Gastroesophageal sphincter (tissue), 4 donors: ENCODE data around the gene RAB28. TPM values are rescaled to one million over a fixed set of nuclear protein-coding genes. Genes with fewer than 3 reads are reported as not detected.

Source experiments
- ATAC-seq: fragments of 150-250 bp; one replicate; pipeline ENCODE4 v1.9.1; 2016; ENCODE audit warnings: mild to moderate bottlenecking, moderate library complexity
- H3K27ac ChIP-seq, 4 donors: fragments of 200-600 bp; sonication (generic) in 3 of 4; 1 replicate in 3 of 4; 2 replicates in 1 of 4; pipeline ENCODE4 v1.5.1; 2016 to 2019
- H3K27me3 ChIP-seq: fragments of 200-600 bp; sonication (generic); one replicate; pipeline ENCODE4 v1.5.1; 2019
- H3K36me3 ChIP-seq, 2 donors: fragments of 200-600 bp; sonication (generic); one replicate each; pipeline ENCODE4 v1.5.1; 2019; ENCODE audit warnings: control low read depth in 1 of 2
- H3K4me1 ChIP-seq, 3 donors: fragments of 200-600 bp; sonication (generic); 1 replicate in 2 of 3; 2 replicates in 1 of 3; pipeline ENCODE4 v1.5.1; 2016 to 2019; ENCODE audit warnings: control low read depth in 2 of 3
- H3K4me3 ChIP-seq, 2 donors: fragments of 200-600 bp; sonication (generic); one replicate each; pipeline ENCODE4 v1.5.1; 2019; ENCODE audit warnings: mild to moderate bottlenecking in 1 of 2, moderate library complexity in 1 of 2
- H3K9me3 ChIP-seq, 3 donors: fragments of 200-600 bp; sonication (generic); one replicate each; pipeline ENCODE4 v1.5.1; 2017 to 2019; ENCODE audit warnings: control low read depth in 2 of 3
- CTCF ChIP-seq, 4 experiments: fragments of 200-600 bp in 2 of 4; fragments of 450-650 bp in 2 of 4; sonication (generic) in 1 of 4; IDR thresholded peaks; one replicate each; pipeline ENCODE4 v1.5.1; 2017 to 2019; ENCODE audit warnings: antibody characterized with exemption in 4 of 4, mild to moderate bottlenecking in 2 of 4, moderate library complexity in 2 of 4
- EP300 ChIP-seq: sonication (generic); formaldehyde crosslinking; IDR thresholded peaks from one replicate; pipeline ENCODE4 v1.6.1; 2017; ENCODE audit warnings: antibody characterized with exemption, mild to moderate bottlenecking
- POLR2A ChIP-seq, 2 donors: fragments of 450-650 bp; IDR thresholded peaks; one replicate each; pipeline ENCODE4 v1.6.1; 2017; ENCODE audit warnings: antibody characterized with exemption in 2 of 2, mild to moderate bottlenecking in 2 of 2, moderate library complexity in 1 of 2
- POLR2AphosphoS5 ChIP-seq: sonication (generic); formaldehyde crosslinking; IDR thresholded peaks from one replicate; pipeline ENCODE4 v1.6.1; 2017; ENCODE audit warnings: antibody characterized with exemption
- WGBS, 2 donors: methylation state at CpG; one replicate each; pipeline ENCODE4 v1.1.5; 2018; ENCODE audit warnings: low coverage in 1 of 2; 5-methylcytosine and 5-hydroxymethylcytosine counted together
- total RNA-seq, 4 donors: library from RNA; depleted of rRNA; stranded (reverse); fragments of >200 nt; gene quantifications; one replicate each; pipeline ENCODE4 v1.1.0, GENCODE V29; 2016

RAB28 gene
- total RNA-seq, 4 donors from 2014 or later: 14.8 to 25.7 (median 18.3) TPM

GRCh38 chr4:13349096-13349495 is 135.0 kb downstream of the RAB28 start:
- 96% methylated on average over 3 of the region's 3 CpGs for WGBS, 2 donors
- Histone ChIP-seq H3K4me1 (no peaks in the 10 kb centered on the region), H3K36me3 (peaks cover 0 to 11% of the 10 kb centered on the region in 2 donors), H3K9me3 (peaks cover 0 to 10% (median 0%) of the 10 kb centered on the region in 3 donors), H3K4me3 (no peak overlapping the region), H3K27me3 (no peaks in the 10 kb centered on the region), H3K27ac (no peak overlapping the region)
- ATAC-seq: no peak
- TF ChIP-seq POLR2AphosphoS5 (no peak), CTCF (IDR thresholded peaks at IDR 0.05) (no peak), POLR2A (IDR thresholded peaks at IDR 0.05) (no peak), EP300 (no peak)

- TF ChIP-seq CTCF (IDR thresholded peaks at IDR 0.05) (no peak), POLR2A (IDR thresholded peaks at IDR 0.05) (no peak), EP300 (no peak), POLR2AphosphoS5 (no peak)
- H3K36me3 ChIP-seq: peaks cover 0 to 11% of the 10 kb centered on the region in 2 donors
- H3K4me1 ChIP-seq: no peaks in the 10 kb centered on the region
- H3K27ac ChIP-seq: no peak overlapping the region
- no peak overlapping the region for H3K4me3 ChIP-seq
- H3K27me3 ChIP-seq: no peaks in the 10 kb centered on the region
- 66 to 87% methylated on average over 3 of the region's 3 CpGs for WGBS, 2 donors
- peaks cover 0 to 10% (median 0%) of the 10 kb centered on the region in 3 donors for H3K9me3 ChIP-seq
- ATAC-seq: no peak
Measured at GRCh38 chr4:13348216-13348615, 135.9 kb downstream of the RAB28 start.

GRCh38 chr4:13347517-13348125 is 136.5 kb downstream of the RAB28 start:
- no peak for ATAC-seq
- no peak overlapping the region for H3K4me3 ChIP-seq
- TF ChIP-seq POLR2A (IDR thresholded peaks at IDR 0.05): no peak
- TF ChIP-seq POLR2AphosphoS5: no peak
- TF ChIP-seq EP300: no peak
- no peak for TF ChIP-seq CTCF (IDR thresholded peaks at IDR 0.05)
- H3K36me3 ChIP-seq: peaks cover 0 to 5% of the 10 kb centered on the region in 2 donors
- no peaks in the 10 kb centered on the region for H3K27me3 ChIP-seq
- no peaks in the 10 kb centered on the region for H3K4me1 ChIP-seq
- H3K27ac ChIP-seq: no peak overlapping the region
- H3K9me3 ChIP-seq: peaks cover 0 to 10% (median 0%) of the 10 kb centered on the region in 3 donors
- 58 to 63% methylated on average over 4 of the region's 4 CpGs for WGBS, 2 donors

GRCh38 chr4:13344216-13344615 is 139.9 kb downstream of the RAB28 start:
- no peak for ATAC-seq
- no peaks in the 10 kb centered on the region for H3K9me3 ChIP-seq
- TF ChIP-seq CTCF (IDR thresholded peaks at IDR 0.05) (no peak), EP300 (no peak), POLR2AphosphoS5 (no peak), POLR2A (IDR thresholded peaks at IDR 0.05) (no peak)
- no peaks in the 10 kb centered on the region for H3K36me3 ChIP-seq
- H3K4me3 ChIP-seq: no peak overlapping the region
- H3K4me1 ChIP-seq: no peaks in the 10 kb centered on the region
- H3K27ac ChIP-seq: no peak overlapping the region
- 57 to 71% methylated on average over 2 of the region's 2 CpGs for WGBS, 2 donors
- no peaks in the 10 kb centered on the region for H3K27me3 ChIP-seq

GRCh38 chr4:13340672-13341071 is 143.5 kb downstream of the RAB28 start:
- Histone ChIP-seq H3K4me1 (no peaks in the 10 kb centered on the region), H3K4me3 (no peak overlapping the region), H3K36me3 (peaks cover 0 to 16% of the 10 kb centered on the region in 2 donors), H3K9me3 (no peaks in the 10 kb centered on the region), H3K27ac (no peak overlapping the region), H3K27me3 (no peaks in the 10 kb centered on the region)
- no peak for ATAC-seq
- TF ChIP-seq POLR2AphosphoS5: no peak
- TF ChIP-seq CTCF (IDR thresholded peaks at IDR 0.05): no peak
- no peak for TF ChIP-seq POLR2A (IDR thresholded peaks at IDR 0.05)
- no peak for TF ChIP-seq EP300
